GM23248 (cell line): ENCODE data around the gene HK3. TPM values are rescaled to one million over a fixed set of nuclear protein-coding genes. Genes with fewer than 3 reads are reported as not detected.

ENCODE experiments used
- DNase-seq: peaks from one replicate; pipeline ENCODE4 v3.0.0-alpha.2; 2015
- H2AFZ ChIP-seq: fragments of 200-600 bp; sonication (generic); 2 replicates; pipeline ENCODE4 v1.6.1; 2016; ENCODE audit warnings: antibody characterized with exemption
- H3F3A ChIP-seq: fragments of 200-600 bp; sonication (generic); 2 replicates; pipeline ENCODE4 v1.6.1; 2016; ENCODE audit warnings: mild to moderate bottlenecking, antibody characterized with exemption, mixed run types; ENCODE audit not compliant: insufficient read depth
- H3K27ac ChIP-seq: fragments of 200-600 bp; sonication (generic); 2 replicates; pipeline ENCODE4 v1.5.1; 2016; ENCODE audit warnings: mild to moderate bottlenecking
- H3K27me3 ChIP-seq: fragments of 200-600 bp; sonication (generic); replicated peaks from 2 replicates; pipeline ENCODE4 v1.6.1; 2016; ENCODE audit warnings: mild to moderate bottlenecking; ENCODE audit not compliant: insufficient read depth
- H3K36me3 ChIP-seq: fragments of 200-600 bp; sonication (generic); 2 replicates; pipeline ENCODE4 v1.6.1; 2016; ENCODE audit warnings: low read depth, mild to moderate bottlenecking
- H3K4me1 ChIP-seq: fragments of 200-600 bp; sonication (generic); 2 replicates; pipeline ENCODE4 v1.6.1; 2016; ENCODE audit warnings: mild to moderate bottlenecking; ENCODE audit not compliant: insufficient read depth
- H3K4me2 ChIP-seq: fragments of 200-600 bp; sonication (generic); one replicate; pipeline ENCODE4 v1.6.1; 2016; ENCODE audit warnings: mild to moderate bottlenecking; ENCODE audit not compliant: unreplicated experiment
- H3K4me3 ChIP-seq: fragments of 200-600 bp; sonication (generic); 2 replicates; pipeline ENCODE4 v1.5.1; 2016; ENCODE audit warnings: mild to moderate bottlenecking
- H3K79me2 ChIP-seq: fragments of 200-600 bp; sonication (generic); 2 replicates; pipeline ENCODE4 v1.6.1; 2016; ENCODE audit warnings: mild to moderate bottlenecking; ENCODE audit not compliant: insufficient read depth
- H3K9ac ChIP-seq: fragments of 200-600 bp; sonication (generic); 2 replicates; pipeline ENCODE4 v1.6.1; 2016; ENCODE audit warnings: mild to moderate bottlenecking
- H3K9me2 ChIP-seq: fragments of 200-600 bp; sonication (generic); 2 replicates; pipeline ENCODE4 v1.6.1; 2016; ENCODE audit warnings: mixed run types, mild to moderate bottlenecking, moderate library complexity; ENCODE audit not compliant: insufficient read depth
- H3K9me3 ChIP-seq: fragments of 200-600 bp; sonication (generic); one replicate; pipeline ENCODE4 v1.6.1; 2017; ENCODE audit warnings: low read depth
- H4K20me1 ChIP-seq: fragments of 200-600 bp; sonication (generic); 2 replicates; pipeline ENCODE4 v1.6.0; 2016; ENCODE audit not compliant: insufficient read depth
- EZH2 ChIP-seq: fragments of 200-600 bp; sonication (generic); IDR thresholded peaks from 2 replicates; pipeline ENCODE4 v1.6.1; 2018; ENCODE audit warnings: antibody characterized with exemption, mild to moderate bottlenecking; ENCODE audit not compliant: insufficient read depth, poor library complexity, severe bottlenecking
- EZH2phosphoT487 ChIP-seq: fragments of 200-600 bp; sonication (generic); IDR thresholded peaks from 2 replicates; pipeline ENCODE4 v1.6.1; 2018; ENCODE audit warnings: antibody characterized with exemption, moderate library complexity, mild to moderate bottlenecking, low read depth; ENCODE audit not compliant: insufficient read depth
- WGBS, 2 experiments: methylation state at CpG; one replicate each; pipeline ENCODE4 v1.1.6; 2015 to 2017; ENCODE audit warnings: low lambda C conversion rate in 2 of 2, low coverage in 1 of 2; ENCODE audit errors: missing lambda C conversion rate in 2 of 2; 5-methylcytosine and 5-hydroxymethylcytosine counted together
- in situ Hi-C: fragments of 300-500 bp; cut with MboI; formaldehyde crosslinking; loops from 2 replicates; pipeline ENCODE4 v1.15.0; 2020
- polyA plus RNA-seq: library from polyadenylated mRNA; unstranded; fragments of >200 nt; fragmentation: Nextera tagmentation; extraction: Ambion mirVana; gene quantifications from 2 replicates; pipeline ENCODE4 v1.2.1, GENCODE V29; 2016
- total RNA-seq: library from RNA; depleted of rRNA; stranded (reverse); fragments of >200 nt; shearing (Covaris generic); gene quantifications from 2 replicates; pipeline ENCODE4 v1.2.3, GENCODE V29; 2014

The HK3 gene
- total and polyA plus RNA-seq, 2 experiments from 2014 or later: not detected

- Histone ChIP-seq H3F3A (no peaks in the 10 kb centered on the region), H3K4me1 (no peaks in the 10 kb centered on the region), H3K36me3 (no peaks in the 10 kb centered on the region), H3K9me2 (no peaks in the 10 kb centered on the region), H2AFZ (no peak overlapping the region), H3K4me2 (no peak overlapping the region), H3K27me3 (peaks cover 10% of the 10 kb centered on the region; the same call in 1 of the 2 replicates), H3K27ac (no peak overlapping the region), H3K79me2 (no peaks in the 10 kb centered on the region), H3K4me3 (no peak overlapping the region), H3K9ac (no peak overlapping the region), H4K20me1 (no peaks in the 10 kb centered on the region), H3K9me3 (no peaks in the 10 kb centered on the region)
- no peak for TF ChIP-seq EZH2
- TF ChIP-seq EZH2phosphoT487: no peak
- 45 to 71% methylated on average over 5 to 10 of the region's 10 CpGs for WGBS, 2 experiments
- in situ Hi-C loops: no loop called here
- DNase-seq: no peak
Measured at GRCh38 chr5:176844281-176844680, 54.9 kb downstream of the HK3 start.

- 33 to 35% methylated on average over 18 to 21 of the region's 21 CpGs for WGBS, 2 experiments
Measured at GRCh38 chr5:176843673-176844072, 55.5 kb downstream of the HK3 start.

GRCh38 chr5:176837707-176838115, 61.4 kb downstream of the HK3 start:
- Histone ChIP-seq H3K4me1 (no peaks in the 10 kb centered on the region), H3K4me2 (no peak overlapping the region), H3K9ac (no peak overlapping the region), H3K27me3 (peaks cover 16% of the 10 kb centered on the region; the same call in 1 of the 2 replicates), H3K36me3 (no peaks in the 10 kb centered on the region), H3K4me3 (no peak overlapping the region), H3K27ac (no peak overlapping the region), H3F3A (no peaks in the 10 kb centered on the region), H3K9me3 (no peaks in the 10 kb centered on the region), H2AFZ (no peak overlapping the region), H3K79me2 (no peaks in the 10 kb centered on the region), H4K20me1 (no peaks in the 10 kb centered on the region), H3K9me2 (no peaks in the 10 kb centered on the region)
- DNase-seq: peak; percentile 92
- in situ Hi-C loops: no loop called here
- TF ChIP-seq EZH2phosphoT487 (no peak), EZH2 (no peak)
- 26% methylated on average over 16 of the region's 16 CpGs for WGBS, 2 experiments

More at GRCh38 chr5:176843673-176844072, 55.5 kb downstream of the HK3 start:
- H3K27me3 ChIP-seq: peaks cover 10% of the 10 kb centered on the region; the same call in 1 of the 2 replicates
- no peak for DNase-seq
- H3K4me2 ChIP-seq: no peak overlapping the region
- H4K20me1 ChIP-seq: no peaks in the 10 kb centered on the region
- in situ Hi-C loops: no loop called here
- H3K9ac ChIP-seq: no peak overlapping the region
- no peaks in the 10 kb centered on the region for H3F3A ChIP-seq
- no peaks in the 10 kb centered on the region for H3K36me3 ChIP-seq
- no peaks in the 10 kb centered on the region for H3K4me1 ChIP-seq
- no peaks in the 10 kb centered on the region for H3K79me2 ChIP-seq
- H2AFZ ChIP-seq: no peak overlapping the region
- H3K27ac ChIP-seq: no peak overlapping the region
- no peaks in the 10 kb centered on the region for H3K9me2 ChIP-seq
- no peak overlapping the region for H3K4me3 ChIP-seq
- H3K9me3 ChIP-seq: no peaks in the 10 kb centered on the region
- TF ChIP-seq EZH2phosphoT487 (no peak), EZH2 (no peak)

- Histone ChIP-seq H4K20me1 (no peaks in the 10 kb centered on the region), H3K4me2 (no peak overlapping the region), H3K27ac (no peak overlapping the region), H2AFZ (no peak overlapping the region), H3K9me2 (no peaks in the 10 kb centered on the region), H3K4me1 (no peaks in the 10 kb centered on the region), H3K27me3 (peaks cover 16% of the 10 kb centered on the region; the same call in 1 of the 2 replicates), H3F3A (no peaks in the 10 kb centered on the region), H3K36me3 (no peaks in the 10 kb centered on the region), H3K4me3 (no peak overlapping the region), H3K9me3 (no peaks in the 10 kb centered on the region), H3K79me2 (no peaks in the 10 kb centered on the region), H3K9ac (no peak overlapping the region)
- WGBS, 2 experiments: 53 to 58% methylated on average over 15 of the region's 15 CpGs
- TF ChIP-seq EZH2: no peak
- TF ChIP-seq EZH2phosphoT487: no peak
- no peak for DNase-seq
- in situ Hi-C loops: no loop called here
Measured at GRCh38 chr5:176836811-176837706, 62.1 kb downstream of the HK3 start.
